ENCODE measurements around the gene C1orf94.

Gene C1orf94

DNA sequence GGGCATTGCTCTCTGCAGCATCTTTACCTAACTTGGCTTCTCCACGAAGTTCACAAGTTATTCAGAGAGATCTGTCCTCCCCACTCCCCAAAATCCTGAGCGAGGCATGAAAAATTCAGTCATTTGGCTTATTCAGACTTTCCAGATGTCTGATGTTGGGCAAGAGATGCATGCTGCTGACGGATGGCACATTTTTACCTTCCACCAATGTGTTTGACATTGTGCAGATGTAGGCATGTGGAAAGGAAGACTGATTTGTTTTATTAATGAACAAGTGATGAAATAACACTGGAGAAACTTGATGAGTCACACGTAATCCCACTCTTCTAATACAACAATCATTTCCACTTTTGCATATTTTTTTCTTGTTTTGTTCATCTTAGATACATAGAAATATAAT is 86.7 kb downstream of the C1orf94 start:
- Histone ChIP-seq H3K27me3 (peaks cover 17% of the 10 kb centered on the region), H3K9me3 (no peaks in the 10 kb centered on the region), H3K4me3 (ENCODE audit: low read depth in 1 of 2, low read length in 1 of 2) (no peak overlapping the region), H3K27ac (no peak overlapping the region), H3K4me1 (ENCODE audit: control insufficient read depth in 1 of 2, insufficient read depth in 1 of 2, low read depth in 1 of 2, low read length in 1 of 2) (no peaks in the 10 kb centered on the region), H3K36me3 (no peaks in the 10 kb centered on the region)
- TF ChIP-seq, protein P1, sequence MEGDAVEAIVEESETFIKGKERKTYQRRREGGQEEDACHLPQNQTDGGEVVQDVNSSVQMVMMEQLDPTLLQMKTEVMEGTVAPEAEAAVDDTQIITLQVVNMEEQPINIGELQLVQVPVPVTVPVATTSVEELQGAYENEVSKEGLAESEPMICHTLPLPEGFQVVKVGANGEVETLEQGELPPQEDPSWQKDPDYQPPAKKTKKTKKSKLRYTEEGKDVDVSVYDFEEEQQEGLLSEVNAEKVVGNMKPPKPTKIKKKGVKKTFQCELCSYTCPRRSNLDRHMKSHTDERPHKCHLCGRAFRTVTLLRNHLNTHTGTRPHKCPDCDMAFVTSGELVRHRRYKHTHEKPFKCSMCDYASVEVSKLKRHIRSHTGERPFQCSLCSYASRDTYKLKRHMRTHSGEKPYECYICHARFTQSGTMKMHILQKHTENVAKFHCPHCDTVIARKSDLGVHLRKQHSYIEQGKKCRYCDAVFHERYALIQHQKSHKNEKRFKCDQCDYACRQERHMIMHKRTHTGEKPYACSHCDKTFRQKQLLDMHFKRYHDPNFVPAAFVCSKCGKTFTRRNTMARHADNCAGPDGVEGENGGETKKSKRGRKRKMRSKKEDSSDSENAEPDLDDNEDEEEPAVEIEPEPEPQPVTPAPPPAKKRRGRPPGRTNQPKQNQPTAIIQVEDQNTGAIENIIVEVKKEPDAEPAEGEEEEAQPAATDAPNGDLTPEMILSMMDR (IDR thresholded peaks at IDR 0.05), result no peak

DNA sequence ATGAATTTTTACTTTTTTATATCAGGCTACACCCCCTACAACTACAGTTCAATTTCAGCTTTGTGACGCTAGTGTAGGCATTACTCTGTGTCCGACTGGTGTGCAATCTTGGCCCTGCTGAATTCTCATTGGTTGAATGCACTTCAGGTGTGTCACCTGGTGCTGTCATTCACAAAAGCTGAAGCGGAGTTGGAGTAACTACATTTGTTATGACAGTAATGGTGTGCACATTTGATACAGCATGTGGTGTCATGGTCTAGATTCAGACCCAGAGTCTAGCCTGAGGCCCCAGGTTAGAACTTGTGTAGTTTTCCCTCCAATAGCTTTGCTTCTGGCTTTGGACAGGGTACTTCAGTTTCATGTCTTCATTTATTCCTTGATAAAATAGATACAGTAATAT is 88.7 kb downstream of the C1orf94 start:
- Histone ChIP-seq H3K27me3 (peaks cover 17% of the 10 kb centered on the region), H3K9me3 (no peaks in the 10 kb centered on the region), H3K4me3 (ENCODE audit: low read depth in 1 of 2, low read length in 1 of 2) (no peak overlapping the region), H3K36me3 (no peaks in the 10 kb centered on the region), H3K4me1 (ENCODE audit: control insufficient read depth in 1 of 2, insufficient read depth in 1 of 2, low read depth in 1 of 2, low read length in 1 of 2) (no peaks in the 10 kb centered on the region), H3K27ac (no peak overlapping the region)
- TF ChIP-seq, protein P1 (IDR thresholded peaks at IDR 0.05), result no peak

DNA sequence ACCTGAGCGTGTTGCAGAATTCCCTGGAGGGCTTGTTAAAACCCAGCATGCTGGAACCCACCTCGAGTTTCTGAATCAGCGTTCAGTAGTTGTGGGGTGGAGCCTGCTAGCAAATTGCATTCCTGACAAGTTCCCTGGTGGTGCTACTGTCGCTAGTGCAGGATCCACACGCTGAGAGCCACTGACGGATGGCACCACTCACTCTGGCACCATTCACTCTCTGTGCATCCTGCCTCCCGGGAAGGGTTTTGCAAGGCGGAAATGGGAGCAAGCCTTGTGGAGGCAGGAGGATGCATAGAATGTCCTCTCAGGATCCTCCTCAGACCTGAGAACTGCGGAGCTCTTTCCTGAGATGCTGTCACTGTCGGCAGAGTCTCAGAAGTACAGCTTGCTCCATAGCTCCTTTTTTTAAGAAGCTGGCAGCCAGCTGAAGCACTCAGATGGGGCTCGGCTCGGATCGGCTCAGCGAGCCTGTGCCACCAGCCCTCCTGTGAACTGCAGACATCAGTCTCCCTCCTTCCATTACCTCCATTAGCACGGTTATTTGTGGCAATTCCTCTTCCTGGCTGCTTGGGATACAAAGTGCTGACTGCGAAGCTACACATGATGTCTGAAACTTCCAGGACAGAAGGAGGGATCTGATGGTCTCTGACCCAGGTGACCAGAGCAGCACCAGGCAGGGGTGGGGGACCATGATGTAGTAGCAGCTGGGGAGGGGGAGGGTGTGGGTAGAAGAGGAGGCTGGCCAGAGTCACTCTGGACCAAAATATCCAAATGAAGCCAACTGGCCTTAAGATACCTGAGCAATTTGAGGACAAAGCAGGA is 89.6 kb downstream of the C1orf94 start:
- Histone ChIP-seq H3K36me3 (no peaks in the 10 kb centered on the region), H3K4me3 (ENCODE audit: low read depth in 1 of 2, low read length in 1 of 2) (no peak overlapping the region), H3K27me3 (peaks cover 17% of the 10 kb centered on the region), H3K27ac (no peak overlapping the region), H3K9me3 (no peaks in the 10 kb centered on the region), H3K4me1 (ENCODE audit: control insufficient read depth in 1 of 2, insufficient read depth in 1 of 2, low read depth in 1 of 2, low read length in 1 of 2) (no peaks in the 10 kb centered on the region)
- TF ChIP-seq, protein P1 (IDR thresholded peaks at IDR 0.05), result no peak

DNA sequence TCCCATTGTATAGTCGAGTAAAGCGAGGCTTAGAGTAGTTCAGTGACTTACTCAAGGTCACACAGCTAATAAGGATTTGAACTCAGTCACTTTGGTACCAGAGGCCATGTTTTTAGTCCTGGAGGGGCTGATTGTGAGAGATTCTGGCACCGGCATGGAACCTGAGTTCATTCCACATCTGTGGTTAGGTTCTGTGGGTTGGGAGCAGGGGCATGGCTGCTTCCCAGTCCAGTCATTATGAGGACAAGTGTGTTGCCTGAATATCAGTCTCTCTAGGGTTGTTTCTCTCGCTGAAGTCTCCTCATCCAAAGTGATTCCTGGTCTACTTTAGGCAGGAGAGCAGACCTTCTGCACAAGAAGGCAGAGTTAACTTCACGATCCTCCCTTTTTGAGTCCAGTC is 90.6 kb downstream of the C1orf94 start:
- H3K36me3 ChIP-seq, result no peaks in the 10 kb centered on the region
- peaks cover 17% of the 10 kb centered on the region for H3K27me3 ChIP-seq
- H3K9me3 ChIP-seq, result no peaks in the 10 kb centered on the region
- H3K4me3 ChIP-seq (ENCODE audit: low read depth in 1 of 2, low read length in 1 of 2), result no peak overlapping the region
- no peaks in the 10 kb centered on the region for H3K4me1 ChIP-seq (ENCODE audit: control insufficient read depth in 1 of 2, insufficient read depth in 1 of 2, low read depth in 1 of 2, low read length in 1 of 2)
- TF ChIP-seq, protein P1 (IDR thresholded peaks at IDR 0.05), result no peak
- H3K27ac ChIP-seq, result no peak overlapping the region

DNA sequence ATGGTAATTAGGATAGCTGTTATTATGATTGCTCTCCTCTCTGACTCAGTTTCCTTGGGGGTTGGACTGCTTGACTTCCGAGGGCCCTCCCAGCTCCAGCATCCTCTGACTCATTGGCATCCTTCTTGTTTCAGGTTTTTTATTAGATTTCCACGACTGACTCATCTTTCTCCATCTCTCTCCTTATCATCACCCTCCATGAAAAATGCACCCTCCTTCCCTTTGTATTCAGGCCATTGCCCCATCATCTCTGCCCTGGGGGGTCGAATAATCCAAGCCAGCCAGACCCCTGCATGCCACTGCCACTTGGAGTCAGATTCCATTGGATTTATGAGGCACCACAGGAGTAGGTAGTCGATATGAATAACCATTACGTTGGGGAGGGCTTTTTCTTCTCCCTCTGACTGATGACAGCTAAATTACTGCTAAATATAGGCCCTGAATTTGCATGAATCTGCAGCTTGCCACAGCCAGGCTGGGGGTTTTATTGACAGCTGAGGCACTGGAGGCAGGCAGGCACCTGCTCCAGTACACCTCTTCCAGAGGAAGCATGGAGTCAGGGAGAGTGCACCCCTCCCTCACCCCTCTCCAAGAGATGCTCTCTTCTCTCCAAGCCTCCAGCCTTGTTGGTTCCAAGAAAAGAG is 91.7 kb downstream of the C1orf94 start:
- Histone ChIP-seq H3K27me3 (peaks cover 17% of the 10 kb centered on the region), H3K4me1 (ENCODE audit: control insufficient read depth in 1 of 2, insufficient read depth in 1 of 2, low read depth in 1 of 2, low read length in 1 of 2) (no peaks in the 10 kb centered on the region), H3K36me3 (no peaks in the 10 kb centered on the region), H3K9me3 (no peaks in the 10 kb centered on the region), H3K27ac (no peak overlapping the region), H3K4me3 (ENCODE audit: low read depth in 1 of 2, low read length in 1 of 2) (no peak overlapping the region)
- TF ChIP-seq, protein P1 (IDR thresholded peaks at IDR 0.05), result no peak

All from neutrophil (primary cell).